Spleen (tissue), 7 donors: Measurements from ENCODE around the gene MAP2K1.
"Not testable (repeated sequence)": the region's sequence is repeated elsewhere in the genome, so short reads cannot be mapped to it uniquely, and the experiment has no call there.

ENCODE experiments used
- POLR2A ChIP-seq, 3 donors: fragments of 450-650 bp; IDR thresholded peaks; one replicate each; pipeline ENCODE4 v1.5.1; 2017; ENCODE audit warnings: antibody characterized with exemption in 3 of 3, mild to moderate bottlenecking in 1 of 3
- TF ChIP-seq, protein P1 (sequence below), 11 experiments: fragments of 200-600 bp in 7 of 11; fragments of 450-650 bp in 4 of 11; sonication (generic) in 4 of 11; IDR thresholded peaks in 8 of 11; conservative IDR thresholded peaks in 3 of 11; 1 replicate in 7 of 11; 2 replicates in 4 of 11; pipeline versions ENCODE4 v1.4.0 to v1.8.0; 2016 to 2021; ENCODE audit warnings: antibody characterized with exemption in 11 of 11, inconsistent platforms in 4 of 11, mild to moderate bottlenecking in 1 of 11
- donor health status: DM: no; HTN: no; CAD: no; lungs with moderate emphysema.
- donor health status: DM: no; HTN: no; CAD: no.
- donor health status: DM: no; HTN: no; CAD: no.

DNA sequence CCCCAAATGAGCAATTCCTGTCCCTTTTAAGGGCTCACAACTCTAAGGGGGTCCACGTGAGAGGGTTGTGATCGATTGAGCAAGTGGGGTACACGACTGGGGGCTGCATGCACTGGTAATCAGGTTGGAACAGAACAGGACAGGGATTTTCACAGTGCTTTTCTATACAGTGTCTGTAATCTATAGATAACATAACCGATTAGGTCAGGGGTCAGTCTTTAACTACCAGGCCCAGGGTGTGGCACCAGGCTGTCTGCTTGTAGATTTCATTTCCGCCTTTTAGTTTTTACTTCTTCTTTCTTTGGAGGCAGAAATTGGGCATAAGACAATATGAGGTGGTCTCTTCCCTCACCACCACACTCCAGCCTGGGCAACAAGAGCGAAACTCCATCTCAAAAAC lies 78.6 kb downstream of the MAP2K1 start:
- TF ChIP-seq, protein P1, sequence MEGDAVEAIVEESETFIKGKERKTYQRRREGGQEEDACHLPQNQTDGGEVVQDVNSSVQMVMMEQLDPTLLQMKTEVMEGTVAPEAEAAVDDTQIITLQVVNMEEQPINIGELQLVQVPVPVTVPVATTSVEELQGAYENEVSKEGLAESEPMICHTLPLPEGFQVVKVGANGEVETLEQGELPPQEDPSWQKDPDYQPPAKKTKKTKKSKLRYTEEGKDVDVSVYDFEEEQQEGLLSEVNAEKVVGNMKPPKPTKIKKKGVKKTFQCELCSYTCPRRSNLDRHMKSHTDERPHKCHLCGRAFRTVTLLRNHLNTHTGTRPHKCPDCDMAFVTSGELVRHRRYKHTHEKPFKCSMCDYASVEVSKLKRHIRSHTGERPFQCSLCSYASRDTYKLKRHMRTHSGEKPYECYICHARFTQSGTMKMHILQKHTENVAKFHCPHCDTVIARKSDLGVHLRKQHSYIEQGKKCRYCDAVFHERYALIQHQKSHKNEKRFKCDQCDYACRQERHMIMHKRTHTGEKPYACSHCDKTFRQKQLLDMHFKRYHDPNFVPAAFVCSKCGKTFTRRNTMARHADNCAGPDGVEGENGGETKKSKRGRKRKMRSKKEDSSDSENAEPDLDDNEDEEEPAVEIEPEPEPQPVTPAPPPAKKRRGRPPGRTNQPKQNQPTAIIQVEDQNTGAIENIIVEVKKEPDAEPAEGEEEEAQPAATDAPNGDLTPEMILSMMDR (IDR thresholded peaks at IDR 0.05 in 8 of 11, conservative IDR thresholded peaks at IDR 0.05 in 3 of 11), result not testable (repeated sequence)
- not testable (repeated sequence) for TF ChIP-seq POLR2A (IDR thresholded peaks at IDR 0.05)
